ENCODE data around the gene DICER1.

DNA sequence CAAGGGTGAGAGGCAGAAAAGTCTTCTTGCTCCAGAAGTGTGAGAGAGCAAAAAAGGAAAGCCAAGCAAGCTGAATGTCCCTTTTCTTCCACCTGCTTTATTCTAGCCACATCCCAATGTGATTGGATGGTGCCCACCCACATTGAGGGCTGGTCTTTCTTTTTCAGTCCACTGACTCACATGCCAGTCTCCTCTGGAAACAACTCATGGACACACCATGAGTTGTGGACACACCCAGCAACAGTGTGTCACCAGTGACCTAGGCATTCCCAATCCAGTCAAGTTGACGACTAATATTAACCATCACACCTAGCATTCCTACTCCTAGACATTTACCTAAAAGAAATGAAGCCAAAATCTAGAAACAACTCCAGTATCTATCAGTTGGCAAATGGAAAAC is 7.2 kb upstream of the DICER1 start:
- TF ChIP-seq GATA3 (IDR thresholded peaks at IDR 0.05; ENCODE audit: low read depth, low read length) (no peak), GATA2 (IDR thresholded peaks at IDR 0.05; ENCODE audit: low read depth, low read length) (no peak)

Data from SH-SY5Y (cell line).